Measurements from ENCODE around the gene PKD2.

DNA sequence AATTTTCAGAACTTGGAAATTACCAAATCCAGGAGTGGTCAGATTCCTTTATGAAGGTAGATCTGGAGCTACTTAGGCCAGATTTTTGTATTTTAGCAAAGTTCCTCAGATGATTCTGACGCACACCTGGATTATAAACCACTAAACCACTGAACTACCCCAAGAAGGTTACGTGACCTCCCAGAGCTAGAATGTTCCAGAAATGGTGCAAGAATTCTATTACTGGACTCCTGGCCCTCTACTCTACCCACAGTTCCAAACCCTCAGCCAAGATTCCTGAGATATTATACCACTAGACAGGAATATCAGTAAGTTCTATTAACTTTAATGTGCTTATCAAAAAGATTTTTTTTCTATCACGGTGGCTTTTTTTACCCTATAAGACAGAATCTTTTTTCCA, 83.9 kb downstream of the PKD2 start:
- TF ChIP-seq, protein P1, sequence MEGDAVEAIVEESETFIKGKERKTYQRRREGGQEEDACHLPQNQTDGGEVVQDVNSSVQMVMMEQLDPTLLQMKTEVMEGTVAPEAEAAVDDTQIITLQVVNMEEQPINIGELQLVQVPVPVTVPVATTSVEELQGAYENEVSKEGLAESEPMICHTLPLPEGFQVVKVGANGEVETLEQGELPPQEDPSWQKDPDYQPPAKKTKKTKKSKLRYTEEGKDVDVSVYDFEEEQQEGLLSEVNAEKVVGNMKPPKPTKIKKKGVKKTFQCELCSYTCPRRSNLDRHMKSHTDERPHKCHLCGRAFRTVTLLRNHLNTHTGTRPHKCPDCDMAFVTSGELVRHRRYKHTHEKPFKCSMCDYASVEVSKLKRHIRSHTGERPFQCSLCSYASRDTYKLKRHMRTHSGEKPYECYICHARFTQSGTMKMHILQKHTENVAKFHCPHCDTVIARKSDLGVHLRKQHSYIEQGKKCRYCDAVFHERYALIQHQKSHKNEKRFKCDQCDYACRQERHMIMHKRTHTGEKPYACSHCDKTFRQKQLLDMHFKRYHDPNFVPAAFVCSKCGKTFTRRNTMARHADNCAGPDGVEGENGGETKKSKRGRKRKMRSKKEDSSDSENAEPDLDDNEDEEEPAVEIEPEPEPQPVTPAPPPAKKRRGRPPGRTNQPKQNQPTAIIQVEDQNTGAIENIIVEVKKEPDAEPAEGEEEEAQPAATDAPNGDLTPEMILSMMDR (IDR thresholded peaks at IDR 0.05; ENCODE audit: low read depth, low read length), result no peak
- TF ChIP-seq EZH2phosphoT487 (IDR thresholded peaks at IDR 0.05; ENCODE audit: low read depth), result no peak

Data from OCI-LY3 (cell line).